HG02588 (cell line): Measurements from ENCODE around the gene NR5A1.

ENCODE experiments used
- ATAC-seq: cut with Tn5 transposase; IDR thresholded peaks from one replicate; pipeline ENCODE4 v1.9.1; 2021; ENCODE audit warnings: mild to moderate bottlenecking, moderate library complexity; ENCODE audit not compliant: unreplicated experiment

Gene NR5A1

DNA sequence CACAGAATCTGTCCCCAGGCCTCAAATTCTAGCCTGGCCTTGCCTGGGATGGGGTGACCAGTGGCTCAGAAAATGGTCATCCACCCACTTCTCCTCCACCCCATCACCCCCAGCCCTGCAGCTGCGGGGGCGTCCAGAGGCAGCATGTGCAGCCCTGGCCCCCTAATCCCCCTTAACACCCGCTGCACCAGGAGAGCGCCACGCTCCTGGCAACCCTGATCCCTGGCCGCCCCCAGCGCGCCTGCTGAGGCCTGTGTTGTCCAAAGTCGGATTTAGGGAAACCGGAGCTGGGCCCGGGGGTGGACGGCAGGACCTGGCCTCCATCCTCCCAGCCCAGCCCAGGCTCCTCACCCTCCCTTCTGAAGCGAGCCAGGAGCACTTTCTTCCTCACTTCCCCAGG lies 22.0 kb downstream of the NR5A1 start:
- no peak for ATAC-seq

DNA sequence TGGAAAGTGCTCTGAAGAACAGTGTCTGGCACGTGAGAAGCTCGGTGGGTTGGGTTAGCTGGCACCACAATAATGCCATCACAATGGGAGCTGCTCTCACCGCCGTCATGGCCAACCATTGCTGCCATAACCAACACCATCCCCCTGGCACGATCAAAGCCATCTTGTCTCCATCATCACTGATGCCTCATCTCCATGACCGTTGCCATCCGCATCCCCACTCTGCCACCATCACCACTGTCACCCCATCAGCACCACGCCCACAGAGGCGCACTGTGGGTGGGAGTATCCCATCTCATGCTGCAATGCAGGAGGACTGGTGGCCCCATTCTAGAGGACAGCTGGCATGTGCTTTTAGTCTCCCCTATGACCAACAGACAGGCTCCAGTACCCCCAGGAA lies 23.7 kb downstream of the NR5A1 start:
- no peak for ATAC-seq

DNA sequence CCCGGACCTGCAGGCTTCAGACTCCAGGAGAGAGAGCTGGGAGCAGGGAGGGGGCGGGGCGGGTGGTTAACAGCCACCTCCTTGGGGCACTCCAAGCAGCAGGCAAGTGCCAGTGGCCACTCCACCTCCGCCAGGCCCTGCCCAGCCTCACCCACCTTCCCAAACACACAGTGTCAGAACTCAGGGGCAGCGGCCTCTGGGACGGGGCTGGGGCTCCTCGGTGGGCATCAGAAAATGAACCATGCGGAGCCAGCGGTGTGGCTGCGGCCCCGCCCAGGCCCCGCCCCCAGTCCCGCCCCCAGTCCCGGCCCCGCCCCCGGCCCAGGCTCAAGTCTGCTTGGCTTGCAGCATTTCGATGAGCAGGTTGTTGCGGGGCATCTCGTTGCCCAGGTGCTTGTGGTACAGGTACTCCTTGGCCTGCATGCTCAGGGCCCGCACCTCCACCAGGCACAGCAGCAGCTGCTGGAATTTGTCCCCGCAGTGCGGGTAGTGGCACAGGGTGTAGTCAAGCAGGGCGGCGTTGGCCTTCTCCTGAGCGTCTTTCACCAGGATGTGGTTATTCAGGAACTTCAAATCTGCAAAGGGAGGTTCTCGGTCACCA lies 24.7 kb downstream of the NR5A1 start:
- ATAC-seq, result no peak

DNA sequence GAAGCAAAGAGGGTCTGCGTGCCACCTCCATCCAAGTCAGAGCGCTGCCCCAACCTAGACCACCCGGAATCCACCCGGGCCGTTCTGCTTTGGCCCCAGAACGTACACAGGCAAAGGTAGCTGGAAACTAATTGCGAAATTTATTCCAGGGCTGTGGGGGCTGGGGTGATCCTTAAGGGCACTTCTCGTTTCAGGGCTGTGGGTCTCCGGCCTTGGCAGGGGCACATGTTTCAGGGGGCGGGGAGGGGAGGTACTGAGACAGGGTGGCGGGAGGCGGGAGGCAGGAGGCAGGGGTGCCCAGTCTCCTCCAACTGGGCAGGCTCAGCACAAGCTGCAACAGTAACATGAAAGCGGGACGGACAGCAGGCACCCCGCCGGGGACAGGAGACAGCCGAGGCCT lies 26.1 kb downstream of the NR5A1 start:
- ATAC-seq, result no peak

DNA sequence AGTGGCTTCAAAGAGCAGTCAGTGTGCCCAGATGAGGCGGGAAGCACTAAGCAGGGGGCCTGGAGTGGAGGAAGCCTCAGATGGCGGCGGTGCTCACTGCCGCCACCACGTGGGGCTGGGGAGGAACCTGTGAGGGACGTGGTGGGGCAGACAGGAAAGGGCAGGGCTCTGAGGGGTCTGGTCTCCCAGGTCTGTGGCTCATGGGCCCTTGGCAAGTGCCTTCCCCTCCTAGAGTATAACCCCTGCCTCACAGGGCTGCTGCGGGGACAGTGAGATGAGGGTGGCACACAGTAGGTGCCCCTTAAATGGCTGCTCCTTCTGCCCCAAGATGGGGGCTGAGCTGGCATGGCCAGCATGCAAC lies 26.6 kb downstream of the NR5A1 start:
- no peak for ATAC-seq

DNA sequence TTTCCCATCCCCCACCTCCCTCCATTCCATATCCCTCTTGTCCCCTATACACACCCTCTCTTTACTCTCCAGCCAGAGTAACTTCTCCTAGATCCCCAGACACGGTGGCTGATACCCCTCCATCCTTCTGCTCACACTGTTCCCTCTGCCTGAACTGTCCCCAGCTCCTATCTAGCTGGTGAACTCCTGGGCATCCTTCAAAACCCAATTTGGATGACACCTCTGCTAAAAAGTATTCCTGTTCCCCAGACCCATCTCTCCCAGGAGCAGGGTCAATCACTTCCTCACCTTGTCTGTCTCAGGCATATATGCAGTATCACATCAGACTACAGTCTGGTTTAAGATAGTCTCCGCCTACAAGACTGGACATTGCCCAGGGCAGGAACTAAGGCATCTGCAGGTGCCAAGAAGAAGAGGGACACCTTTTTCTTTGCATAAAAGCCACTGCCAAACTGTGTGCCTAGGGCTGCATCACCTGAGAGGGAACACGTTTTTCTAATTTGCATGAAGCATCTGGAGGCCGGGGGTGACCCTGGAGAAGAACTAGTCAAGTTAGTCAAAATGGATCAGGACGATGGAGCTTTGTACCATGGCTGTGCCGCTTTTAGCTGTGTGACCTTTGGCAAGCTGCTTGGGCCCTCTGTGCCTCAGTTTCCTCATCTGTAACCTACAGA lies 27.1 kb downstream of the NR5A1 start:
- ATAC-seq, result no peak

DNA sequence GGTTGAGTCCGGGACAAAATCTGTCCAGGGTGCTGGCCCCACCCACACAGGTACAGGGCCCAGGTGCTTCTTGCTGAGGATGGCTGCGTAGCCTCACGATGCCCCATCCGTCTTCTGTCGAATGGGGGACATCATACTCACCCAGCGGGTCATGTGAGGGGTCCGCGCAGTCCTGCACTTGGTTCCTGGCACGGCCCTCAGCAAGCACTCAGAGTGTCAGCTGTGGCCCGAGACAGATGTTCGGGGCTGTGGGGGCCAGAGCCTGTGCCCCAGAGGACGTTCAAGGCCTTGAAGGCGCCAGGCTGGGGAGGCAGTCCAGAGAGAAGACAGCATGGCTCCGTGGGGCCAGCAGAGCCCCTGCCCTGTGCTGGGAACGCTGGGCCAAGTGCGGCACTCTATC lies 27.8 kb downstream of the NR5A1 start:
- ATAC-seq, result no peak

DNA sequence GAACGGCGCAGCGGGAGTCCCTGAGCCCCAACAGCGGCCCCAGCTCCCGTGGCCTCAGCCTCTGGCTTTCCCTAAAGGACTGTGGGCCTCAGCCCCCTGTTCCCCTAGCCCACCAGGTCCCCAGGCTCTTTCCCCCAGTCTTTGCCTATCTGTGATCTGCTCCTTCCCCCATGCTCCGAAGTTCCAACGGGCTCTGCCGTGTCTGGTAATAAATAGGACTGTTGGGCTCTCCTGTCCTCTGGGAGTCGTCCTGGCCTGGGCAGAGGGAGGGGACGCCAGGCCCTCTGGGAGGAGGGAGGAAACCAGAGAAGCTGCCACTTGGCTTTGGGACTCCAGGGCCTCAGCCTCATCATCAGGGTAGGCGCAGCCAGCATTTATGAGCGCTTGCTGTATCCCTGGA lies 28.8 kb downstream of the NR5A1 start:
- ATAC-seq, result no peak

DNA sequence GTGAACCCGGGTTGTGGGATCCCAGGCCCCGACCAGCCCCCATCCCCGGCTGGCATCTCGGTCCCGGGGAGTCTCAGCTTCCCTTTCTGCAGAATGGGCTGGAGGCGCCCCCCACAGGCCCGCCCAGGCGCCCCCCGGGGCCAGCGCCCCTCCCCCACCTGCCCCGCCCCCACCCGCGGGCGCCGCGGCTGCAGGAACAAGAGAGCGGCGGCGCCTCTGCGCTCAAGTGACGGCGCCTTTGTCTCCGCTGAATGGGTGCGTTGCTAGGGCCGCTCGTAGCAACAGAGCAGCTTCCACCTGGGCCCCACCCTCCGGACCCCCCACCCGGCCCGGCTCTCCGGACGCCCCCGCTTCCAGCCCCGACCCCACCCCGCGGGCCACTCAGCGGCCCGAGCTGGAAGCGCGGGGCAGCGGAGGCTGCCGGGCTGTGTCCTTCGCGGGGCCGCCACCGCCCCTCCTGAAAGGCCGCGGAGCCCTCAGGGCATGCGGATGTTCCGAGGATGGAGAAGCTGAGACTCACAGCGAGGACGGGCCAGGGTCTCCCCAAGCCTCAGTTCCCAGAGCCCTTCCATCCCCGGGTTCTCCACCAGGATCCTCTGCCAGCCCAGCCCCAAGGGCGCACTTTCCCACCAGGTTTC lies 29.4 kb downstream of the NR5A1 start:
- ATAC-seq, result no peak

DNA sequence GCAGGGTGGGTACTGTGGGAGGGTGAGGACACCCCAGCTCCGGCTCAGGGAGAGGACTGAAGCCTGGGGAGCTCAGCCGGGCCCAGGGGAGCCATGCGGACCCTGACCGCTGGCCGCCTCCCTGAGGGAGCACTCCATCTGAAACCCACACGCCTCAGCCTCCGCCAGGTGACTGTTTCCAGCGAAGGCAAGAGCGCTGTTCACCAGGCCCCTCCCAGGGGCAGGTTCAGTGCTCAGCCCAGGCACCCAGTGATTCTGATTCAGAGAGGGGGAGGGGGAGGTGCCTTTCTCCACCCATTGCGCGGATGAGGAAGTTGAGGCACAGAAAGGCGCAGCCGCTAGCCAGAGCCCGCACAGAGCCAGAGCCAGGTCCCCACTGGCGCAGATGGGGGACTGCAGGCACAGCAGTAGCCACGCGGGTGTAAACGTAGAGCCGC lies 30.0 kb downstream of the NR5A1 start:
- no peak for ATAC-seq

DNA sequence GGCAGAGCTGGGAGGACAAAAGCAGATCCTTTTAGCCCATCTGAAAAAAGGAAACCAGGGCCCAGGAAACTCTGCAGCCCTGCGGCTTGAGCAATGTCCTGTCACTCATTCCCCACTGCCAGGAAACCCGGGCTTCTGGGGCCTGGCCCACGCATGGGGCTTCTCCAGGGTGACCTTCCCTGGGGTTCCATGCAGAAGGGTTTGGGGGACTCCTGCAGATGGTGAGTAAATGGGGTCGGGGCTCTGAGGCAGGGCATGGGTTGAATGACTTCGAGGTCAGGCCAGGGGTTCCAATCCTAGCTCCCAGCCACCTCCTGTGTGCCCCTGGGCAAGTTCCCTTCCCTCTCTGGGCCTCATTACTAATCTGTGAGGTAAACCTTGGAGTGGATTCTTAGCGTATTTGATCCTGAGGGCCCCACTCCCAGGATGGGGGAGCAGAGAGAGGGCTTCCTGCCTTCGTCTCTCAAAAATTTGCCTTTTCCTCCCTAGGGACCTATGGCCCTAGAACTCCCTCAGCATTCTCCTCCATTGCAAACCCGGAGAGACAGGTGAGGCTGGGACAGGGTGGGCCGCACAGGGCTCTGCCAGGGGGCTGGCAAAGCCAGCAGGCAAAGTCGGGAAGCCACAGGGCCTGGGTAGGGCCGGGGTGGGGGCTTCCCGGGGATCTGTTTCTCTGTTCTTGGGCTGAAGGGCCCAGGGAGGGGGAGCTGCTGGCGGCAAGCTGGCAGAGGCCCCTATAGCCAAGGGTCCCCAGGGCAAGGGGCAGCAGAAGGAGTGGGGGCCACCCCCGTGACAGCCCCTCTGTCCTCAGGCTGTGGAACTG lies 31.1 kb downstream of the NR5A1 start:
- no peak for ATAC-seq

DNA sequence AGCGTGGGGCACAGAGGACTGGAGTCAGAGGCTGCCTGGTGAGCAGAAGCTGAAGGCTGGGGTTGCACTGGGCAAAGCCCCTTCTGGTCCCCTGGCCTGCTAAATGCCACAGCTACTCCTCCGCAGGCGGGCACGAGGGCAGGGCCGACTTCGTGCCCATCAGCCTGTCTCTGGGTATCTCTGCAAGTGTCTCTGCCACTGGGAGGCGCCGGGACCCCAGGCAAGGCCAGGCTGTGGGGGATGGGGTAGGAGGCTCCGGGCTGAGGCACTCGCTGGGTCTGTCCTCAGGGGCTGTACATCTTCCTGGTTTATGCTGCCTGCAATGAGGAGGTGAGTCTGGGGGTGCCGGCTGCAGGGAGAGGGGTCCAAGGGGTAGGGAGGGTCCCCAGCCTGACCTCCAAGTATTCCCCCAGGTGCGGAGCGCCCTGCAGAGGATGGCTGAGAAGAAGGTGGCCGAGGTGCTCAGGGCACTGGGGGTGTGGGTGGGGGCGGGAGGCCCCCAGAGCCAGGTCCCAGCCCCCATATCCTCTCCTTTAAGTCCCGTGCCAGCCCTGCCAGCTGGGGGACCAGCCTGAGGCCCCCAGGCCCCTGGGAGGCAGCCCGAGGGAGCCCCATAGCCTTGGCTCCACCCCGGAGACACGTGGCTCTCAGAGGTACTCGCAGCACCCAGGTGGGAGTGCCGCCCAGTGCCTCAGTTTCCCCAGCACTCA lies 31.9 kb downstream of the NR5A1 start:
- no peak for ATAC-seq

DNA sequence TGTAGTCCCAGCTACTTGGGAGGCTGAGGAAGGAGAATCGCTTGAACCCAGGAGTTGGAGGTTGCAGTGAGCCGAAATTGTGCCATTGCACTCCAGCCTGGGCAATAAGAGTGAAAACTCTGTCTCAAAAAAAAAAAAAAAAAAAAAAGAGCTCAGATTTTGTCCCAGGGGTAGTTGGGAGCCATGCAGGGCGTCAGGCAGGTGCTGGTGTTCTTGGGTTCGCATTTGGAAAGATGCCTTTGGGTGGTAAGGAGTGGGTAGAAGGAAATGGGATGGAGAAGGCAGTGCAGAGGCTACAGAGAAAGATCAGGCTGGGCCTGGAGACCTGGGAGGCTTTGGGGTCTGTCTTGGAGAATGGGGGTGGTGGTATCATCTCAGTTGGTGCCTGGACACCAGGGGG lies 33.0 kb downstream of the NR5A1 start:
- no peak for ATAC-seq

DNA sequence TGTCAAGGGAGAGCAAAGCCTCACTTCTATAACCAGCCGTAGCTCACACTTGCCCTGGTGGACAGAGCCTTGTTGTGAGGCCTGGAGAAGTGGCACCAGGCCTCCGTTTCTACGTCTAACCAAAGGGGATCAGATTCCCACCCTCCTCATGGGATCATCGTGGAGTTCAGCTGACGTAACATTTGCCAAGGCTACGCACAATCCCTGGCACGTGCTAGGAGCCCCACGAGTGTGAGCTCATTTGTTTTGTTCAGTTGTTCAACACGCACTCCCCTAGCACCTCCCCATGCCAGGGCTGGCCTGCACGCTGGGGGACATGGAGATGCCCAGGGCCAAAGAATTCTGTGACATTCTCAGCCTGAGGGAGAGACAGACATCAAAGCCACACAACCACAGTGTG lies 33.9 kb downstream of the NR5A1 start:
- no peak for ATAC-seq

DNA sequence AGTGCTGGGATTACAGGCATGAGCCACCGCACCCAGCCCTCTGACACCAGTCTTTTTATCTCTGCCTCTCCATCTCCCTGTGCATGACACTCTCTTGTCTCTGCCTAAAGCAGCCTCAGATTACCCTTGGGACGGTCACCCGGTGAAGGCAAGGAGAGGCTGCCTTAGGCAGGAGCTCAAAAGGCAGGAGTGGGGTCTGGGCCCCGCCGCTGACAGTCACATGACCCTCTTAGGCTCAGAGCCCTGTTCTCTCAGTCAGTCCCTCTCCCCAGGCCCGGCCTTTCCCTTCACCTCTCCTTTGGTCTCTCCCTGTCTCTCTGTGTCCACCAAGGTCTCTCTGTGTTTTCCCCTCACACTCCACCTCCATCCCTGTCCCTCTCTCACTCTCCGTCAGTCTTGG lies 34.4 kb downstream of the NR5A1 start:
- ATAC-seq, result no peak

DNA sequence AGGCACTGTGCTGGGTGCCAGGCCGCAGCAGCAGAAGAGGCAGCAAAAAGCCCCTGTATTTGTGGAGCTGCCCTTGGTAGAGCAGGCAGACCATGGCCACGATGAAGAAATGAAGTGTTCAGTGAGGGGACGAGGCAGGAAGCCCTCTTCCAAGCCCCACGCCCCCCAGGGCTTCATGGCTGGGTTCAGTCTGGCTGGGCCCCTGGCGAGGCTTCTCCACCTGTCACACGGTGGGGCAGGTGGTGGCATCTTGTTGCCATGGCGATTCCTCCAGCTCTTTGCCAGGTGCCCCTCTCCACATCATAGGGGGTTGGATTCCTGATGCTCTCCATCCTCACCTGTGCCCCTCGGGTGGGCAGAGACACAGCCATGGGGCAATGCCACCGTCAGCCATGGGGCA lies 35.4 kb downstream of the NR5A1 start:
- no peak for ATAC-seq

DNA sequence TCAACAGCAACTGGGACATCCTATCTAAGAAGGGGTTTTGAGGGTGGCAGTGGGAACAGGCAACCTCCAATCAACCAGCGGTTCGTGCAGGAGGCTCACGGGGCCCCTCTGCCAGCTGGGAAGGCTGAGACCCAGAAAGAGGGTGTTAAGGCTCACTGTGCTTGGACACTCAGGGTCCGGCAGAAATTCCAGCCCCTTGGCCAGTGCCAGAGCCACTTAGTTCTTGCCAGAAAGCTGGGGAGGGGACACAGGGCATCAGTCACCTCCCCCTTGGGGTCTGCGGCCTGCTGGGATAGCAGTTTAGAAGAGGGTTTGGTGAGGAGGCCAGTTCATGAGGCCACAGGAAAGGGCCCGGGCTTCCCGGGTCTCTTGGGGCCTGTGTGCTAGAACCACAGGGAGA lies 36.5 kb downstream of the NR5A1 start:
- ATAC-seq, result no peak

DNA sequence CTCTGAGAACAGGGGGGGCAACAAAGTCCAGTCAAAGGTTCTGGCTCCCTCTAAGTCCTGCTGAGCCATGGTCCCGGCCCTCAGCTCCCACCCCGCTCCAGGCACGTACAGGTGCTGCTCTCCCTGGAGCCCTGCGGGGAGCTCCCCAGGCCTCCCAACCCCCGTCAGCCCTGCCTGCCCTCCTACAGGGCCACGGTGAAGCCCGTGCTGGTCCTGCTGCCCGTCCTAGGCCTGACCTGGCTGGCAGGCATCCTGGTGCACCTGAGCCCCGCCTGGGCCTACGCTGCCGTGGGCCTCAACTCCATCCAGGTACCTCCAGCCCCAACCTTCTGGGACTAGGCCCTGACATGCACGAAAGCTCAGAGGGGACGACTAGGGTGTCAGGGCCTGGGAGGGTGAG lies 36.9 kb downstream of the NR5A1 start:
- no peak for ATAC-seq

DNA sequence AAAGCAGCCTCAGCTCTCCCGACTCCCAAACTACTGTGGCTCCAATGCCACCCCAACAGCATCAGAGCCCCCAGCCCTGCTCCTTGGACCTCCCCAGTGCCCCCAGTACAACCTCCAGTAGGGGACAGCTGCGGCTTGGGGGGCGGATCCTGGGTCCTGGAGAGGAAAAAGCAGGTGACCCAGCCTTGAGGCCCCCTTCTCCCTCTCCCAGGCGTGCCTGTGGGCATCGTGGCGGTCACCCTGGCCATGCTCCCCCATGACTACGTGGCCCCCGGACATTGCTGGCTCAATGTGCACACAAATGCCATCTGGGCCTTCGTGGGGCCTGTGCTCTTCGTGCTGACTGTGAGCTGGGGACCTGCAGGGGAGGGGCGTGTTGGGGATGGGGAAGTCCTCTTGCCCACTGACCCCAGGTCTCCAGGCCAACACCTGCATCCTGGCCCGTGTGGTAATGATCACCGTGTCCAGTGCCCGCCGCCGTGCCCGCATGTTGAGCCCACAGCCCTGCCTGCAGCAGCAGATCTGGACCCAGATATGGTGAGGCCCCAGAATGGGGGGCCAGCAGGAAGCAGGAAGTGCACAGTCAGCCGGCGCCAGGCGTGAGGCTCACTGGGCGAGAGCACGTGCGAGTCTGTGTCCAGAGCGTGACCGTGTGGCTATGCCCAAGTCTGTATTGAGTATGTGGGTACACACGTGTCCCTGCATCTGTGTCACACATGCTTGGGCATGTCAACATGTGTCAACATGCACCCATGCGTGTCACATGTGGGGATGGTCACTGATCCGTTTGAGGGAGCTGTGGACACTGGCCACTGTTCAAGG lies 38.0 kb downstream of the NR5A1 start:
- ATAC-seq, result no peak

DNA sequence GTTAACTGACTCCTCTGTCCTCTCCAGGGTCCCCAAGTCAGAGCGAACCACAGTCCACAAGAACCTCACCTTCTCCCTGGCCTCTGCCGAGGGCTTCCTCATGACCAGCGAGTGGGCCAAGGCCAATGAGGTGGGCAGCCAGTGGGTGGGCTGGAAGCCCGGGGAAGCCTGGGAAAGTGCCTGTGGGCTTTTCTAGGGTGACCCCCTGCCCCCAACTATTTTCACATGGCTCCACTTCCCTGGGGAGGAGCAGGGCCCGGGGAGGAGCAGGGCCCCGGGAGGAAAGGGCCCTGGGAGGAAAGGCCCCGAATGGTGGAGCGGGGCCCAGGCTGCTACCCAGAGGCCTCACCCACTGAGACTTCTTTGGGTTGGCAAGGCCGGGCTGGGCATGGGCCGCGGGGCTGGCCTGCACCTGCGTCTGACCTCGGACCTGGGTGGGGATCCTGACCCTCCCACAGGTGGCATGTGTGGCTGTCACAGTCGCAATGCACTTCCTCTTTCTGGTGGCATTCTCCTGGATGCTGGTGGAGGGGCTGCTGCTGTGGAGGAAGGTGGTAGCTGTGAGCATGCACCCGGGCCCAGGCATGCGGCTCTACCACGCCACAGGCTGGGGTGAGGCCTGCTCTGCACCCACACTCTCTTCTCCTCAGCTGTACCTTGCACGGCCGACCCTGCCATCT lies 39.0 kb downstream of the NR5A1 start:
- no peak for ATAC-seq
